ENCODE results near the gene FBLN2.
"Not testable (repeated sequence)": the region's sequence is repeated elsewhere in the genome, so short reads cannot be mapped to it uniquely, and the experiment has no call there.

FBLN2 gene

GRCh38 chr3:13549623-13550422 lies 898 bp downstream of the FBLN2 start:
- DNase-seq (ENCODE audit: low read depth), result no peak

- no peak for DNase-seq (ENCODE audit: low read depth)
Observed at GRCh38 chr3:13550423-13550690, 1.4 kb downstream of the FBLN2 start.

DNA sequence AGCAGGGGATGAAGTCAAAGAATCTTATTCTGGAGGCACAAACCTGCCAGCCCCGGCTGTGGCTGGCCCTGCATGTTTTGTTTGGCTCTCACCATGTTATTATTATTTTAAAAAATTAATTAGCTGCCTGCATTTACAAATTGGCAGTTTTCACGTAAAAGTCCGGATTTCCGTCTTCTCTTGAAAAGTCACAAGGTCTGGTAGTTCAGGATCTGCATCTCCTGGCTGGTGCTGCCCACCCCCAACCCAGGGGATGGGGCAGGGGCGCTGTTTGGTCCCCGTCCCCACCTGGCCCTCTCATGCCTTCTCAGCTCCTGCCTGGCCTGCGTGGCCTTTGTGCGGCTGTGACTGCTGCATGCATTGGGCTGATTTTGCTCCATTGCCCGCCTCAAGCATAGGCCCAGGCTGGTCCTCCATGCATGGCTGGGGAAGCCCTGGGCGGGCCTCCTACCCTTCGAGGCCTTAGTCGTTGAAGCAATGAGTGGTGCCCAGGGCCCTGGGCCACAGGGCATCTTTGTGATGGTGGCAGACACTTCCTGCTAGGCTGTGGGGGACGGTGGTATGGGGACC lies 2.0 kb downstream of the FBLN2 start:
- no peak for DNase-seq (ENCODE audit: low read depth)

DNA sequence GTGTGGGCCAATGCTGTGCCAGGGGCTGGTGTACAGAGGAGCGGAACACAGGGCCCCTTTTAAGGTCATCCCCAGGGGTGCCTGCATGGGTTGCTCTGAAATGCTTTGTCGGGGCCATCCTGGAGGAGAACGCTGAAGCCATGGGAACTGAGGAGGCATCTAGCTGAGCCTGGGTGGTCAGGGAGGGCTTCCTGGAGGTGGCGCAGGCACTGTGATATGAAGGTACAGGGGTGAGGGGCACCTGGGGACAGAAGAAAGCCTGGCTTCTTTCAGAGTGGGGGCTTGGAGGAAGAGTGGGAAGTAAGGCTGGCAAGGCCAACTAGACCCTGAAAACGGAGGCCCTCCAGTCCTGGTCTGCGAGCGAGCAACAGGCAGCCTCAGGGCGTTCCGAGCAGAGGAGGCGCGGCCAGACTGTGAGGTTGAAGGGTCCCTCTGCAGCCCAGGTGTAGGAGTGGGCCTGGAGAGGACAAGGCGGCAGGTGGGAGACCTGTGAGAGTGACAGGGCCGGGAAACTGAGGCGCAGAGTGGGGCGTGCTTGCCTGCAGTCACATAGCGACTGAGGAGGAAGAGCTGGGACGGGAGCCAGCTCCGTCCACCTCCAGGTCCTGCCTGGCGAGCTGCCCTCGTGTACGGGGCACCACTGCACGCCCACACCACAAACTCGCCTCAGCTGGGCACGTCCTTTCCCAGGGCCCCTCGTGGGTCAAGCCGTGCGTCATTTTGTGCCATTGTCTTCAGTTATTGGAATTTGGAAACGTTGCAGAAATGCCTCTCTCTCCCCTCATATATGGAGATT lies 4.1 kb downstream of the FBLN2 start:
- no peak for DNase-seq (ENCODE audit: low read depth)

GRCh38 chr3:13553686-13554085 lies 4.8 kb downstream of the FBLN2 start:
- no peak for DNase-seq (ENCODE audit: low read depth)

- no peak for DNase-seq (ENCODE audit: low read depth)
Observed at GRCh38 chr3:13555753-13556152, 6.8 kb downstream of the FBLN2 start.

GRCh38 chr3:13556207-13556606 lies 7.3 kb downstream of the FBLN2 start:
- DNase-seq (ENCODE audit: low read depth), result no peak

DNA sequence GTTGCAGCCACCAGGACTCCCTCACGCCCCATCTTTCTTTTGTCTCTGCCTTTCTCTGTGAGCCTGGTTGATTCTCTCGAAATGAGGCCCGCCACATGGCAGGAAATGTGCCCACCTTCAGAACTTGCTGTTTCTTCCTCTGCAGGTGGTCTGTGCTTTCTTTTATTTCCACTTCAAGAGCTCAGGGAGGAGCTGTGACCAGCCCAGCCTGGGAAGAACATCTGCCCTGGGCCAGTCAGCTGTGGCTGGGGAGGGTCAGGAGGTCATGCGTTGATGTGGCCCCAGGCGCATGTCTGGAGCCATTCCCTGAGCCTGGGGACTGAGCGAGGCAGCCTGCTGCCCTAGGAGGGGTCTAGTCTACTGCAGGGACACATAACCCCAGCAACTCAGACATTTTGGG lies 8.0 kb downstream of the FBLN2 start:
- DNase-seq (ENCODE audit: low read depth), result no peak

GRCh38 chr3:13557417-13557816 lies 8.5 kb downstream of the FBLN2 start:
- no peak for DNase-seq (ENCODE audit: low read depth)

DNA sequence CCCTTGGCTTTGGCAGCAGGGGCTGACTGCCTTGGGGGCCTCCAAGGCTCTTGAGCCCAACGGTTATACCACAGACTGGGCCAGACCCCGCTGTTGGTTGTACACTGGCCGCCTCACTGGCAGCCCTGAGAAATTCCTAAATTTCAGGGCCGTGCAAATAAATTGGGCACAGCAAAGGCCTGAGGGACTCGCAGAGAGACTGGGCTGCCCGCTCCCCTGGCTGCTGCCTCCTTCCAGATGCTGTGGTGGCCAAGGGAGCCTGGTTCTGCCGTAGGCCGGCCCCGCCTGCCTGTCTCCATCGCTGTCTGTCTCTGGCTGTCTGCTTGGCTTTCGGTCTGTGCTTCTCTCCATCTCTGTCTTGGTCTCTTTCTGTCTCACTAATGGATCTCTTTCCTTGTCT lies 9.0 kb downstream of the FBLN2 start:
- no peak for DNase-seq (ENCODE audit: low read depth)

DNA sequence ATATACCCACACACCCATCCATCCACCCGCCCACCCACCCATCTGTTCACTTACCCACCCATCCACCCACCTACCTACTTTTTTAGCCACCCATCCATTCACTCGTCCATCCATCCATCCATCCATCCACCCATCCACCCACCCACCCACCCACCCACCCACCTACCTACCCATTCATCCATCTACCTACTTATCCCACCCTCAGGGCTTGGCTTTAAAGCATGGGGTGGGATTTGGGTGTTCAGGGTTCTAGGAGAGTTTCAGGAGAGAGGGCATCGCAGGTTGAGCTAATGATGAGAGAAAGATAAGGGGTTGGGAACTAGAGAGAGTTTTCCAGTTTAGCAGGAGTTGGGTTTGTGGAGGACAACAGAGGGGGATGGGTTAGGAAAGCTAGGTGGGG lies 9.7 kb downstream of the FBLN2 start:
- DNase-seq (ENCODE audit: low read depth), result no peak

DNA sequence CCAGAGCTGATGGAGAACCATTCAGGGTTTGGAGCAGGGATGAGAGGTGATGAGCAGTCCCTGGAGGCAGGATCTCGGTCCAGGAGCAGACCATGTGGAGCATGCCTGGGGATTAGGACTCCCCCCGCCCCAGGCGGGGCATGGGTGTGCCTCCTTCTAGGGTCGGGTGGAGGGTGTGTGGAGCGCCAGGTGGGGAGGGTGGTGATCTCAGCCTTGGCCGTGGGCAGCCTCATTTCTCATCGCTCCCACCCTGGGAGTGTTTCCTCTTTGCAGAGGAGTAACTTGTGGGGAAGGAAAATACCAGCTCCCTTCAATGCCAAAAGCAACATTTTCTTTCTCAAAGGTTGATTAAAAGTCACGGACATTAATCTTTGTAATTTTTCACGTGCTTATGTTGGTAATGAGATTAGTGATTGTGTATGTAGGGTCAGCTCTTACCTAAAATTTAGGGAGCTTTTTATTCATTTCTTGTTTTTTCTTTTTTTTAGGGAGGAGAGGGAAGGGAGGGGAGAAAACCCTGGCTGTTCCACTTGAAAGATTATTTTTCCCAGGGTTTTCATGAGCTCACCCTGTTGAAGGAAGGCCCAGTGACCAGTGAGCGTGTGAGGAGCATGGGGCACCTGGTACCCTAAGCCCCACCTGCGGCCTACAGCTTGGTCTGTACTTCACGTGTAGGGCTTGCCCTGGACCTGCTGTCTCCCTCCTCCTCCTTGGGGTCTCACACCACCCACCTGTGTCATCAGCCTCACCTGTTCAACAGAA lies 11.0 kb downstream of the FBLN2 start:
- no peak for DNase-seq (ENCODE audit: low read depth)

- no peak for DNase-seq (ENCODE audit: low read depth)
Observed at GRCh38 chr3:13561376-13561775, 12.5 kb downstream of the FBLN2 start.

DNA sequence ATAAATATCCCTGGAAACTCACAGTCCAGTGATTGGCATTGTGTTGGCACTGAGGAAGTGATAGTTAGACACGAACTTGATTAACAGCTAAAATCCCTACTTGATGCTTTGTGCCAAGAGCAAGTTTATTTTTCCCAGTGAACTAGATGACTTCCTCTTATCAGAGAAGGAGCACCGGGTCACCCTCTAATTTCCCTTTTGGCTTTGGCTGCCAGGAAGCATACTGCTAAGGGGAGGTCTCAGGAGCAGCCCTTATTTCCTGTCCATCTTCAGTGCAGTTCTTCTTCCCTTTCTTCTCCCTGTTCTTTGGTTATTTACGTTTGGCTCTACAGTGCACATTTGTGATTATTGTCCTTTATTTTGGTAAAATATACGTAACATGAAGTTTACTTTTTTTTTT lies 13.0 kb downstream of the FBLN2 start:
- no peak for DNase-seq (ENCODE audit: low read depth)

DNA sequence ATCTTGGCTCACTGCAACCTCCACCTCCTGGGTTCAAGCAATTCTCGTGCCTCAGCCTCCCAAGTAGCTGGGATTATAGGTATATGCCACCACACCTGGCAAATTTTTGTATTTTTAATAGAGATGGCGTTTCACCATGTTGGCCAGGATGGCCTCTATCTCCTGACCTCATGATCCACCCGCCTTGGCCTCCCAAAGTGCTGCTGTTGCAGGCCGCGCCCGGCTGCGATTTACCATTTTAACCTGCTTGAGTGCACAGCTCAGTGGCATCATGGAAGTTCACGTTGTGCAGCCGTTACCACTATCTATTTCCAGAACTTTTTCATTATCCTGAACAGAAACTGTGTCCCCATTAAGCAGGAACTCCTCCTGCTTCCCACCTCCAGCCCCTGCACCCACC lies 13.5 kb downstream of the FBLN2 start:
- DNase-seq (ENCODE audit: low read depth), result not testable (repeated sequence)

DNA sequence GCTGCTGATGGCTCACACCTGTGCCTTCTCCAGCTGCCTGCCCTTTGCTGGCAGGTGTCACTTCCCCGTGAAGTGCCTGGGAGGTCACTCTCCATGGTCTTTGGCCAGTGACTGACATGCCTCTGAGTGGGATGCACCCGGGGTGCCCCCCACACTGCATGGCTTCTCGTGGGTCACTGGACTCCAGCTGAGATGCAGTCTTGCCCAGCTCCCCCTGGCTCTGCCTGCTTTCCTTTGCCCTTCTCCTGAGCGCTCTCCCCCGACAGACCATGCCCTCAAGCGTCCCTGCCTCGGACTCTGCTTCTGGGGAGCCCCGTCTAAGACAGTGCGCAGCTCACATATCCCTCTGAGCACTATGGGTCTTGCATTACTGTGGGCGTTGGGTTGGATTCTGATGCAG lies 14.4 kb downstream of the FBLN2 start:
- DNase-seq (ENCODE audit: low read depth), result no peak

DNA sequence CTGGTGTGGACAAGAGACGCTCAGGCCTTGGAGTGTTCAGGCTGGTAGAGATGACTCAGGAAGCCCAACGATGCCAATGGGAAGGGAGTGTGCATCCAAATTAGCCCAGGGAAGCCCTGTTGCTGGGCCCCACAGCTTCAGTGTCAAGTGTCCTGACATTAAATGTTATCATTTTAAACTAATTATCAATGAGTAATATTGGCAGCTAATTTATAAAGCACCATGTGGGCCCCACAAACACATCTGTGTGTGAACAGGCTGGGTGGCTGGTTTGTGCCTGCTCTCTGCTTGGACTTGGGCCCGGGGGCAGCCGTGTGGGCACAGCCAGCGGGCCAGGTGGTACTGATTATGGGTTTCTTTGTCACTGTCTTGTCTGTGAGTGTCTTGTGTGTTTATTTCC lies 15.0 kb downstream of the FBLN2 start:
- no peak for DNase-seq (ENCODE audit: low read depth)

DNA sequence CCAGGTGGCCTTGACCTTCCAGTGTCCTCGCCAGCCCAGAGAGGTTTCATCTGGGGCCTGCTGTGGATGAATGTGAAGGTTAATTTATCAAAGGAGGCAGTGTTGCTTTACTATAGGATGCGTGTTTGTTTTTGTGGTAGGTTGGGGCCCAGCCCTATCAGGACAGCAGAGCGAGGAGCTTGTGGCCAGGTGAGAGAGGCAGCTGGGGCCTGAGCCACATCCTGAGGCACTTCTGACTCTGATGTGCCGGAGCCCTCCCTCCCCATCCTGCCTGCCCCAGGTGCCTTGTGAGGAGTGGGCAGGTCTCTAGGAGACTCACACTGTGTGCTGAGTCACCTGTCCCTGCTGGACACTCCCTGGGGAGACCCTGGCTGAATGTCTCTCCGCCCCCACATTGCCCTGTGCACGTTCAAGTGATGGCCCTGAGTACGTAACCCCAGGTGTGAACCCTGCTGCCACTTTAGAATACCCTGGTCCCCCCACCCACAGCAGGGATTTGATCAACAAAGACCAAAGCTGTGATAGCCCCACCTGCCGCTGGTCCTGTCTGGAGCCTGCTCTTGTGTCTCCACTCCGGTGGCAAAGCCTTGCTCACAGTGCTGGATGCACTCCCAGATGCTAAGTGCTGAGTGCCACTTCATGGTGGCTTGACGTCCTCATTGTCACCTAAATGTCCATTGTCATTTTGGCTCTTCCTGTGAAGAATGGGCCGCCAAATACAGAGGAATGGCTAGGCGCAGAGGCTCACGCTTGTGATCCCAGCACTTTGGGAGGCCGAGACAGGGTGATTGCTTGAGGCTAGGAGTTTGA lies 16.0 kb downstream of the FBLN2 start:
- no peak for DNase-seq (ENCODE audit: low read depth)

DNA sequence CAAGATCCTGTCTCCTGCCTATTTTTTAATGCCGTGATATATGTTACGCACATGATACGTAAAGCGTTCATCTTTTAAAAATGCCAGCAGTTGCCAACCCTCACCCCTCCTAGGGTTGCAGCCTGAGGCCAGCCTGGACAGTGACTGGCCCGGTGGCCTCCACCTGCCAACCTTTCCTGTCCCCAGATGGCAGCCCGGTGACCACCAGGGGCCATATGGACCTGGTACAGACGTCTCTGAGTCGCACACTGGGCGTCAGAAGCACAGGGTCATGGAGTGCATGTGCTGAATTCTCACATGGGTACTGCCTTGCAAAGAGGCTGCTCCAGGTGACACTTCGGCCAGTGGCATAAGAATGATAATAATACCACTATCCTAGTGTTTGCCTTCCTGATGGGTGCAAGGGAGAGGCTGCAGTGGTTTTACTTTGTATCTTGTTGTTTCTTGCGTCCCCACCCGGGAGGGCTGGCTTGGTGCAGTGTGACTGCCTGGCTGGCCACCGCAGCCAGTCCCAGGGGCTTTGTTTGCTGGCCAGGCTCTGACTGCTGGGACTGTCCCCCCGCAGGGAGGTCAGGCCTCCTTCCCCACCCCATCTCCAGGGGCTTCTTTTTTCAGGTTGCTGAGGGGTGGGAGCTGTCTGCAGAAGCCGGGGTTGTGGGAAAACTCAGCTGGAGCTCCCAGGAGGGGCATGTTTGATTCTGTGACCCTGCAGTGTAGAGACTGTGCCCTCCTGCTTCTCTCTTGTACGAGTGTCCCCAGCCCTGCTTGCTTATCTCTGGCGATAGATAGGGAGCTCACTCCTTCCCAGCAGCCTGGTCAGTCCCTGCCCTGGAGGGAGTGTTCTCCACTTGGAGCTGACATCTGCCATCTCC lies 16.9 kb downstream of the FBLN2 start:
- no peak for DNase-seq (ENCODE audit: low read depth)

DNA sequence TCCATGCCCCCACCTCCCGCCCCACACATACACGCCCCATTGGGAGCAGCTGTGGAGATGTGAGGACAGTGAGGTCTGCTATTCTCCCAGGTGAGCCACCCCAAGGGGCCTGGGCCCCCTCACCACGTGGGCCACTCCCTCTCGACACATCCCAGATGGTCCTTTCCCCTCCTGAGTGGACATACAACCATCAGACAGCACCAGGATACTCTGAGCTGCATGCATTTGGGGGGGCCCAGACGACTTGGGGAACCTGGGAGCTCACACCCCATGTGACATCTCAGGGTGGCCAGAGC lies 17.5 kb downstream of the FBLN2 start:
- DNase-seq (ENCODE audit: low read depth), result no peak

- DNase-seq (ENCODE audit: low read depth), result no peak
Observed at GRCh38 chr3:13566769-13567310, 17.9 kb downstream of the FBLN2 start.
